Neural cell (in vitro differentiated cells): ENCODE measurements around the gene SLIT3.
"Not testable (repeated sequence)": the region's sequence is repeated elsewhere in the genome, so short reads cannot be mapped to it uniquely, and the experiment has no call there.

Experiments
- EP300 ChIP-seq: fragments of 450-650 bp; conservative IDR thresholded peaks from 2 replicates; pipeline ENCODE4 v1.6.1; 2014; ENCODE audit warnings: antibody characterized with exemption, mild to moderate bottlenecking, moderate library complexity; ENCODE audit not compliant: poor library complexity, severe bottlenecking
- EZH2 ChIP-seq: fragments of 200-600, 300-800 bp; shearing (Covaris generic), sonication (generic); IDR thresholded peaks from 2 replicates; pipeline ENCODE4 v1.6.1; 2014; ENCODE audit warnings: antibody characterized with exemption, low read length, borderline replicate concordance, mild to moderate bottlenecking; ENCODE audit not compliant: insufficient read depth, poor library complexity, severe bottlenecking
- MXI1 ChIP-seq: fragments of 450-650 bp; conservative IDR thresholded peaks from 2 replicates; pipeline ENCODE4 v1.6.1; 2014; ENCODE audit warnings: antibody characterized with exemption, mild to moderate bottlenecking; ENCODE audit not compliant: poor library complexity, severe bottlenecking
- SMC3 ChIP-seq: fragments of 450-650 bp; conservative IDR thresholded peaks from 2 replicates; pipeline ENCODE4 v1.6.1; 2014; ENCODE audit warnings: antibody characterized with exemption, mild to moderate bottlenecking, moderate library complexity; ENCODE audit not compliant: poor library complexity
- TAF1 ChIP-seq: IDR thresholded peaks from 2 replicates; pipeline ENCODE4 v1.6.1; 2012; ENCODE audit warnings: low read depth
- TF ChIP-seq, protein P1 (sequence below): fragments of 450-650 bp; IDR thresholded peaks from 2 replicates; pipeline ENCODE4 v1.5.1; 2014; ENCODE audit warnings: antibody characterized with exemption, mild to moderate bottlenecking, moderate library complexity; ENCODE audit not compliant: poor library complexity, severe bottlenecking
- TF ChIP-seq, protein P2 (sequence below): IDR thresholded peaks from 2 replicates; pipeline ENCODE4 v1.6.1; 2012; ENCODE audit warnings: borderline replicate concordance

DNA sequence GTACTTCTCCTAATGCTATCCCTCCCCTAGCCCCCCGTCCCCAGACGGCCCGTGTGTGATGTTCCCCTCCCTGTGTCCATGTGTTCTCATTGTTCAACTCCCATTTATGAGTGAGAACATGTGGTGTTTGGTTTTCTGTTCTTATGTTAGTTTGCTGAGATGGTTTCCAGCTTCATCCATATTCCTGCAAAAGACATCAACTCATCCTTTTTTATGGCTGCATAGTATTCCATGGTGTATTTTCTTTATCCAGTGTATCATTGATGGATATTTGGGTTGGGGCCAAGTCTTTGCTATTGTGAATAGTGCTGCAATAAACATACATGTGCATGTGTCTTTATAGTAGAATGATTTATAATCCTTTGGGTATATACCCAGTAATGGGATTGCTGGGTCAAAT lies 89.2 kb downstream of the SLIT3 start:
- TF ChIP-seq, protein P1, sequence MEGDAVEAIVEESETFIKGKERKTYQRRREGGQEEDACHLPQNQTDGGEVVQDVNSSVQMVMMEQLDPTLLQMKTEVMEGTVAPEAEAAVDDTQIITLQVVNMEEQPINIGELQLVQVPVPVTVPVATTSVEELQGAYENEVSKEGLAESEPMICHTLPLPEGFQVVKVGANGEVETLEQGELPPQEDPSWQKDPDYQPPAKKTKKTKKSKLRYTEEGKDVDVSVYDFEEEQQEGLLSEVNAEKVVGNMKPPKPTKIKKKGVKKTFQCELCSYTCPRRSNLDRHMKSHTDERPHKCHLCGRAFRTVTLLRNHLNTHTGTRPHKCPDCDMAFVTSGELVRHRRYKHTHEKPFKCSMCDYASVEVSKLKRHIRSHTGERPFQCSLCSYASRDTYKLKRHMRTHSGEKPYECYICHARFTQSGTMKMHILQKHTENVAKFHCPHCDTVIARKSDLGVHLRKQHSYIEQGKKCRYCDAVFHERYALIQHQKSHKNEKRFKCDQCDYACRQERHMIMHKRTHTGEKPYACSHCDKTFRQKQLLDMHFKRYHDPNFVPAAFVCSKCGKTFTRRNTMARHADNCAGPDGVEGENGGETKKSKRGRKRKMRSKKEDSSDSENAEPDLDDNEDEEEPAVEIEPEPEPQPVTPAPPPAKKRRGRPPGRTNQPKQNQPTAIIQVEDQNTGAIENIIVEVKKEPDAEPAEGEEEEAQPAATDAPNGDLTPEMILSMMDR: not testable (repeated sequence)
- not testable (repeated sequence) for TF ChIP-seq EZH2, MXI1, EP300, TAF1, SMC3
- TF ChIP-seq, protein P2, sequence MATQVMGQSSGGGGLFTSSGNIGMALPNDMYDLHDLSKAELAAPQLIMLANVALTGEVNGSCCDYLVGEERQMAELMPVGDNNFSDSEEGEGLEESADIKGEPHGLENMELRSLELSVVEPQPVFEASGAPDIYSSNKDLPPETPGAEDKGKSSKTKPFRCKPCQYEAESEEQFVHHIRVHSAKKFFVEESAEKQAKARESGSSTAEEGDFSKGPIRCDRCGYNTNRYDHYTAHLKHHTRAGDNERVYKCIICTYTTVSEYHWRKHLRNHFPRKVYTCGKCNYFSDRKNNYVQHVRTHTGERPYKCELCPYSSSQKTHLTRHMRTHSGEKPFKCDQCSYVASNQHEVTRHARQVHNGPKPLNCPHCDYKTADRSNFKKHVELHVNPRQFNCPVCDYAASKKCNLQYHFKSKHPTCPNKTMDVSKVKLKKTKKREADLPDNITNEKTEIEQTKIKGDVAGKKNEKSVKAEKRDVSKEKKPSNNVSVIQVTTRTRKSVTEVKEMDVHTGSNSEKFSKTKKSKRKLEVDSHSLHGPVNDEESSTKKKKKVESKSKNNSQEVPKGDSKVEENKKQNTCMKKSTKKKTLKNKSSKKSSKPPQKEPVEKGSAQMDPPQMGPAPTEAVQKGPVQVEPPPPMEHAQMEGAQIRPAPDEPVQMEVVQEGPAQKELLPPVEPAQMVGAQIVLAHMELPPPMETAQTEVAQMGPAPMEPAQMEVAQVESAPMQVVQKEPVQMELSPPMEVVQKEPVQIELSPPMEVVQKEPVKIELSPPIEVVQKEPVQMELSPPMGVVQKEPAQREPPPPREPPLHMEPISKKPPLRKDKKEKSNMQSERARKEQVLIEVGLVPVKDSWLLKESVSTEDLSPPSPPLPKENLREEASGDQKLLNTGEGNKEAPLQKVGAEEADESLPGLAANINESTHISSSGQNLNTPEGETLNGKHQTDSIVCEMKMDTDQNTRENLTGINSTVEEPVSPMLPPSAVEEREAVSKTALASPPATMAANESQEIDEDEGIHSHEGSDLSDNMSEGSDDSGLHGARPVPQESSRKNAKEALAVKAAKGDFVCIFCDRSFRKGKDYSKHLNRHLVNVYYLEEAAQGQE: not testable (repeated sequence)
